Upper lobe of left lung (tissue), 4 donors: Measurements from ENCODE around the gene SPACA7.

ENCODE experiments used
- EP300 ChIP-seq, 4 donors: sonication (generic); formaldehyde crosslinking; IDR thresholded peaks; one replicate each; pipeline ENCODE4 v1.5.1; 2017; ENCODE audit warnings: antibody characterized with exemption in 4 of 4, control low read depth in 2 of 4
- POLR2A ChIP-seq, 4 donors: fragments of 450-650 bp; IDR thresholded peaks; one replicate each; pipeline ENCODE4 v1.5.1; 2016 to 2017; ENCODE audit warnings: antibody characterized with exemption in 4 of 4, mild to moderate bottlenecking in 2 of 4
- POLR2AphosphoS5 ChIP-seq, 2 donors: sonication (generic); formaldehyde crosslinking; IDR thresholded peaks; one replicate each; pipeline ENCODE4 v1.5.1; 2017; ENCODE audit warnings: antibody characterized with exemption in 2 of 2
- TF ChIP-seq, protein P1 (sequence below), 6 experiments: fragments of 450-650 bp in 4 of 6; fragments of 200-600 bp in 2 of 6; sonication (generic) in 2 of 6; IDR thresholded peaks; one replicate each; pipeline ENCODE4 v1.5.1; 2016 to 2019; ENCODE audit warnings: antibody characterized with exemption in 6 of 6

DNA sequence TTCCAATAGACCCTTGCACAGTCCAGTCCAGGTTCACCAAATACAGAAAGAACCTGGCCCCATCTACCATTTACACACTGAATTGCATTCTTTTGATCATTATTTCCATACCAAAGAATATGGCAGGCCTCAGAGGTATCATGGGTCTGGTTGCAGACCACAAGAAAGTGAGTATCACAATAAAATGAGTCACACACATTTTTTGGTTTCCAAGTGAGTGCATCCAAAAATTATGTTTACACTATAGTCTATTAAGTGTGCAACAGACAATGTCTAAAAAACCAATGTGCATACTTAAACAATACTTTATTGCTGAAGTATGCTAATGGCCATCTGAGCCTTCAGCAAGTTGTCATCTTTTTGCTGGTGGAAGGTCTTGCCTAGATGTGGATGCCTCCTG lies 105.3 kb downstream of the SPACA7 start:
- TF ChIP-seq, protein P1, sequence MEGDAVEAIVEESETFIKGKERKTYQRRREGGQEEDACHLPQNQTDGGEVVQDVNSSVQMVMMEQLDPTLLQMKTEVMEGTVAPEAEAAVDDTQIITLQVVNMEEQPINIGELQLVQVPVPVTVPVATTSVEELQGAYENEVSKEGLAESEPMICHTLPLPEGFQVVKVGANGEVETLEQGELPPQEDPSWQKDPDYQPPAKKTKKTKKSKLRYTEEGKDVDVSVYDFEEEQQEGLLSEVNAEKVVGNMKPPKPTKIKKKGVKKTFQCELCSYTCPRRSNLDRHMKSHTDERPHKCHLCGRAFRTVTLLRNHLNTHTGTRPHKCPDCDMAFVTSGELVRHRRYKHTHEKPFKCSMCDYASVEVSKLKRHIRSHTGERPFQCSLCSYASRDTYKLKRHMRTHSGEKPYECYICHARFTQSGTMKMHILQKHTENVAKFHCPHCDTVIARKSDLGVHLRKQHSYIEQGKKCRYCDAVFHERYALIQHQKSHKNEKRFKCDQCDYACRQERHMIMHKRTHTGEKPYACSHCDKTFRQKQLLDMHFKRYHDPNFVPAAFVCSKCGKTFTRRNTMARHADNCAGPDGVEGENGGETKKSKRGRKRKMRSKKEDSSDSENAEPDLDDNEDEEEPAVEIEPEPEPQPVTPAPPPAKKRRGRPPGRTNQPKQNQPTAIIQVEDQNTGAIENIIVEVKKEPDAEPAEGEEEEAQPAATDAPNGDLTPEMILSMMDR (IDR thresholded peaks at IDR 0.05), result no peak
- no peak for TF ChIP-seq EP300 (IDR thresholded peaks at IDR 0.05)
- no peak for TF ChIP-seq POLR2A (IDR thresholded peaks at IDR 0.05)
- no peak for TF ChIP-seq POLR2AphosphoS5 (IDR thresholded peaks at IDR 0.05)
